BE2C (cell line): ENCODE data around the gene ARX.

Experiments used
- DNase-seq: peaks from one replicate; pipeline ENCODE4 v3.0.0-alpha.2; 2020
- H3K27me3 ChIP-seq: fragments of 250-450 bp; sonication (Bioruptor Pico); 2 replicates; pipeline ENCODE4 v1.5.1; 2020; ENCODE audit warnings: mild to moderate bottlenecking
- H3K36me3 ChIP-seq: fragments of 250-450 bp; sonication (Bioruptor Pico); 2 replicates; pipeline ENCODE4 v1.5.1; 2020; ENCODE audit warnings: mild to moderate bottlenecking
- H3K4me1 ChIP-seq: fragments of 250-450 bp; sonication (Bioruptor Pico); 2 replicates; pipeline ENCODE4 v1.5.1; 2020
- H3K4me3 ChIP-seq: 2 replicates; pipeline ENCODE4 v1.5.1; 2011; ENCODE audit warnings: low read depth, low read length
- H3K9me3 ChIP-seq: fragments of 250-450 bp; sonication (Bioruptor Pico); 2 replicates; pipeline ENCODE4 v1.5.1; 2020
- CTCF ChIP-seq: IDR thresholded peaks from 2 replicates; pipeline ENCODE4 v1.5.1; 2012; ENCODE audit warnings: mild to moderate bottlenecking, low read depth, low read length

Gene ARX

GRCh38 chrX:25004485-25005032, 11.2 kb downstream of the ARX start:
- no peak for TF ChIP-seq CTCF
- Histone ChIP-seq H3K36me3 (no peaks in the 10 kb centered on the region), H3K9me3 (no peaks in the 10 kb centered on the region), H3K4me1 (no peaks in the 10 kb centered on the region), H3K27me3 (peaks cover 47% of the 10 kb centered on the region), H3K4me3 (peak overlapping the region; percentile 23; the same call in 1 of the 2 replicates)
- DNase-seq = no peak

- no peaks in the 10 kb centered on the region for H3K4me1 ChIP-seq
These were observed 11.7 kb downstream of the ARX start for GRCh38 chrX:25004040-25004439.

GRCh38 chrX:25003066-25003849, 12.5 kb downstream of the ARX start:
- no peak for DNase-seq
- no peak for TF ChIP-seq CTCF
- Histone ChIP-seq H3K36me3 (no peaks in the 10 kb centered on the region), H3K9me3 (no peaks in the 10 kb centered on the region), H3K4me1 (no peaks in the 10 kb centered on the region), H3K27me3 (peaks cover 40% of the 10 kb centered on the region), H3K4me3 (no peak overlapping the region)

More at GRCh38 chrX:25004040-25004439, 11.7 kb downstream of the ARX start:
- no peaks in the 10 kb centered on the region for H3K9me3 ChIP-seq
- no peaks in the 10 kb centered on the region for H3K36me3 ChIP-seq
- no peak for TF ChIP-seq CTCF
- DNase-seq = no peak
- peaks cover 47% of the 10 kb centered on the region for H3K27me3 ChIP-seq
- H3K4me3 ChIP-seq = no peak overlapping the region

GRCh38 chrX:25002661-25003020, 13.1 kb downstream of the ARX start:
- H3K4me1 ChIP-seq = no peaks in the 10 kb centered on the region
- no peaks in the 10 kb centered on the region for H3K36me3 ChIP-seq
- no peaks in the 10 kb centered on the region for H3K9me3 ChIP-seq
- peaks cover 34% of the 10 kb centered on the region for H3K27me3 ChIP-seq
- TF ChIP-seq CTCF = no peak
- H3K4me3 ChIP-seq = no peak overlapping the region
- no peak for DNase-seq

- Histone ChIP-seq H3K36me3 (no peaks in the 10 kb centered on the region), H3K9me3 (no peaks in the 10 kb centered on the region), H3K4me3 (no peak overlapping the region), H3K4me1 (no peaks in the 10 kb centered on the region), H3K27me3 (peaks cover 28% of the 10 kb centered on the region)
- no peak for TF ChIP-seq CTCF
- DNase-seq = no peak
These were observed 13.7 kb downstream of the ARX start for GRCh38 chrX:25001808-25002660.

GRCh38 chrX:24999511-24999910, 16.3 kb downstream of the ARX start:
- no peak for TF ChIP-seq CTCF
- no peaks in the 10 kb centered on the region for H3K9me3 ChIP-seq
- DNase-seq = no peak
- no peak overlapping the region for H3K4me3 ChIP-seq
- H3K27me3 ChIP-seq = peaks cover 2% of the 10 kb centered on the region
- no peaks in the 10 kb centered on the region for H3K36me3 ChIP-seq
- no peaks in the 10 kb centered on the region for H3K4me1 ChIP-seq
